Activated CD8-positive, alpha-beta T cell treated with anti-CD3 and anti-CD28 coated beads, Interleukin-2, amount 10 ng/mL, durations not matched to agents 7 days and 5 days (primary cell): ENCODE data around the gene KNTC1. TPM values are rescaled to one million over a fixed set of nuclear protein-coding genes. Genes with fewer than 3 reads are reported as not detected.

ENCODE experiments used
- total RNA-seq, 2 experiments: library from RNA; stranded (reverse); gene quantifications; one replicate each; pipeline ENCODE4 v1.2.3, GENCODE V29; 2021

The KNTC1 gene
- total RNA-seq, 2 experiments from 2014 or later, result 139 to 147 TPM

Other genes with a start within 250 kb of the KNTC1 start
- 10 to 100 TPM; 61.4 to 63.2 TPM for gene CLIP1, start 104.6 kb upstream of the KNTC1 start, total RNA-seq
- gene ZCCHC8, start 26.3 kb upstream of the KNTC1 start, total RNA-seq, result 10 to 100 TPM; 41.3 to 45.3 TPM
- gene RSRC2, start 313 bp upstream of the KNTC1 start, total RNA-seq, result 100 to 1,000 TPM in 1 of 2 experiments, 10 to 100 TPM in 1; 96.1 to 106 TPM
- gene HCAR2, start 176.1 kb downstream of the KNTC1 start, total RNA-seq, result not detected
- gene HCAR3, start 189.6 kb downstream of the KNTC1 start, total RNA-seq, result not detected
- gene HCAR1, start 203.6 kb downstream of the KNTC1 start, total RNA-seq, result under 1 TPM; 0.08 TPM
- gene DENR, start 225.6 kb downstream of the KNTC1 start, total RNA-seq, result 10 to 100 TPM; 54.6 to 54.9 TPM
- under 1 TPM; 0.60 to 0.63 TPM for gene CCDC62, start 247.3 kb downstream of the KNTC1 start, total RNA-seq